Kidney epithelial cell (primary cell): ENCODE results near the gene SLC26A9. TPM values are rescaled to one million over a fixed set of nuclear protein-coding genes. Genes with fewer than 3 reads are reported as not detected.

Experiments used
- DNase-seq: peaks from one replicate; pipeline ENCODE4 v3.0.0-alpha.2; 2010; ENCODE audit warnings: low read depth
- H3K27me3 ChIP-seq: 2 replicates; pipeline ENCODE4 v1.6.0; 2011; ENCODE audit warnings: low read length; ENCODE audit not compliant: control insufficient read depth, insufficient read depth
- H3K36me3 ChIP-seq: 2 replicates; pipeline ENCODE4 v1.5.1; 2011; ENCODE audit warnings: low read length; ENCODE audit not compliant: control insufficient read depth, insufficient read depth
- H3K4me3 ChIP-seq: 2 replicates; pipeline ENCODE4 v1.5.1; 2011; ENCODE audit warnings: low read depth, mild to moderate bottlenecking, control low read depth, low read length
- total RNA-seq: library from RNA; depleted of rRNA; stranded (reverse); fragments of >200 nt; gene quantifications from 2 replicates; pipeline ENCODE4 v1.2.3, GENCODE V29; 2015
- TF ChIP-seq, protein P1 (sequence below): IDR thresholded peaks from 2 replicates; pipeline ENCODE4 v1.5.1; 2011; ENCODE audit warnings: mild to moderate bottlenecking, moderate library complexity, low read length, control low read depth, inconsistent platforms; ENCODE audit not compliant: insufficient read depth, poor library complexity, severe bottlenecking

Gene SLC26A9
- total RNA-seq, 1 donor from 2014 or later = not detected

DNA sequence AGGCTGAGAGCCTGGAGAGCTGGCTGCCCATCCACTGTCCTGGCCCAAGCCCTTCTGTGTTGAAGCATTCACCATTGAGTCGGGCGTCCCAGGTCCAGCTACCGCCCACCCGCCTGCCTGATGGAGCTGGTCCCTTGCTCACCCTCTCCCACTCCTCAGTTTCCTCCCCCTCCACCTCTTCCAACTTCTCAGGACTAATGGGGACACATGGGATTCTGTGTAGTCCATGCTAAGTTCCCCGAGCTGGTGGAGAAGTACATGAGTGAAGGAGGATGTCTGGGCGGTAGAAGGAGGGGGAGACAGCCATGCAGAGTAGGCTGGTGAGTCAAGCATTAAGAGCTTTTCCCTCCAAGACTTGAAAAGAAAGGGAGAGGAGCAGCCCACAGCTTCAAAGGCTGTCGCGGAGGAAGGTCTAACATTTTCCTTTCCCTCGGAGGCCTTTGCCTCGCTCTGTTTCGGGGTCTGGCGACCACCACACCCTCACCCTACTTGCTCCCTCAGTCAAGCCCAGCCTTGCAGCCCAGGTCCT lies 561 bp downstream of the SLC26A9 start:
- H3K27me3 ChIP-seq = peaks cover 8% of the 10 kb centered on the region
- no peaks in the 10 kb centered on the region for H3K36me3 ChIP-seq
- no peak overlapping the region for H3K4me3 ChIP-seq
- TF ChIP-seq, protein P1, sequence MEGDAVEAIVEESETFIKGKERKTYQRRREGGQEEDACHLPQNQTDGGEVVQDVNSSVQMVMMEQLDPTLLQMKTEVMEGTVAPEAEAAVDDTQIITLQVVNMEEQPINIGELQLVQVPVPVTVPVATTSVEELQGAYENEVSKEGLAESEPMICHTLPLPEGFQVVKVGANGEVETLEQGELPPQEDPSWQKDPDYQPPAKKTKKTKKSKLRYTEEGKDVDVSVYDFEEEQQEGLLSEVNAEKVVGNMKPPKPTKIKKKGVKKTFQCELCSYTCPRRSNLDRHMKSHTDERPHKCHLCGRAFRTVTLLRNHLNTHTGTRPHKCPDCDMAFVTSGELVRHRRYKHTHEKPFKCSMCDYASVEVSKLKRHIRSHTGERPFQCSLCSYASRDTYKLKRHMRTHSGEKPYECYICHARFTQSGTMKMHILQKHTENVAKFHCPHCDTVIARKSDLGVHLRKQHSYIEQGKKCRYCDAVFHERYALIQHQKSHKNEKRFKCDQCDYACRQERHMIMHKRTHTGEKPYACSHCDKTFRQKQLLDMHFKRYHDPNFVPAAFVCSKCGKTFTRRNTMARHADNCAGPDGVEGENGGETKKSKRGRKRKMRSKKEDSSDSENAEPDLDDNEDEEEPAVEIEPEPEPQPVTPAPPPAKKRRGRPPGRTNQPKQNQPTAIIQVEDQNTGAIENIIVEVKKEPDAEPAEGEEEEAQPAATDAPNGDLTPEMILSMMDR = no peak
- DNase-seq = no peak

DNA sequence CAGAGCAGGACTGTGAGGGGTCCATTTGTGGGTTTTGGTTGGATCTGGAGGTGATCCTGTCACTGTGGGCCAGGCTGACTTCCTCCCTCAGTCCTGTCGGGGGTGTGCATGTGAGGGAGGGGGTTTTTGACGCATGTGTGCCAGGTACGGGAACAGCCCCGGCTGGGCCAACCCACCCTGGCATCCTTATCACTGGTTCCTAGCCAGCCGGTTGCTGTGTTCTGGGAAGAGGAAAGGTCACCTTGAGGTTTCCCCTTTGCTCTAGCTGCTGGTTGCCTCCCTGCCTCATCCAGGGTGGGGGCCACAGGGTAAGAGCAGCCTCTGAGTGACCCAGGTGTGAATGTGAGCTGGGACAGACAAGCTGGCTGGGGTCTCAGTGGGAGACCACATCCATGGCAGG lies 2.5 kb downstream of the SLC26A9 start:
- H3K36me3 ChIP-seq = no peaks in the 10 kb centered on the region
- TF ChIP-seq, protein P1 = no peak
- H3K4me3 ChIP-seq = no peak overlapping the region
- no peak for DNase-seq
- H3K27me3 ChIP-seq = peaks cover 8% of the 10 kb centered on the region

DNA sequence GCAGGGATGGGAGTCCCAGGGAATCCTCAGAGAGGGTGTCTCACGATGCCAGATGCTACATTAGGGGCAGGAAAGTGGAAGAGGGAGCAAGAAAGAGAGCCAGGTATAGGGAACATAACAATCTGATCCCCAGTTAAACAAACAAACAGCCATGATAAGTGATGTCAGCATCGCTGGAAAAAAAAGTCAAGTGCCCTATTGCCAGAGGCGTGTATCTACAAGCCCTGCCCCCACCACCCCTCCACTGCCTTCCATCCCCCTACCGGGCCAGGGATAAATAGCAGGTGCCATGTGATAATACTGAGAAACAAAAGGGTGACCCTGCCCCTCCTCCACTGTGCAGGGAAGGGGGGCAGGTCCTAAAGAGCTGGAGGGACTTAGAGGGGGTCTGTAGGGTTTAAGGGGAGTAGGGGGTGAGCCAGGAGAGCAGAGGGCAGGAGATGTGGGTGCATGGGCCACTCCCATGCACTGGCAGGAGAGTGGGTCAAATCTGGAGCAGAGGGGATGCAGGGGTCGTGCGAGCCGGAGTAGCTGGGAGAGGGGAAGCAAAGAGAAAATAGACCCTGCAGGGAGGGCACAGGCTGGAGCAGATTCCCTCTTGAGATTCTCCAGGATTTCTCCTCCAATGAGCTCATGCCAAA lies 3.4 kb downstream of the SLC26A9 start:
- no peak for DNase-seq
- TF ChIP-seq, protein P1 = peak; percentile 17
- no peaks in the 10 kb centered on the region for H3K36me3 ChIP-seq
- peaks cover 8% of the 10 kb centered on the region for H3K27me3 ChIP-seq
- no peak overlapping the region for H3K4me3 ChIP-seq

DNA sequence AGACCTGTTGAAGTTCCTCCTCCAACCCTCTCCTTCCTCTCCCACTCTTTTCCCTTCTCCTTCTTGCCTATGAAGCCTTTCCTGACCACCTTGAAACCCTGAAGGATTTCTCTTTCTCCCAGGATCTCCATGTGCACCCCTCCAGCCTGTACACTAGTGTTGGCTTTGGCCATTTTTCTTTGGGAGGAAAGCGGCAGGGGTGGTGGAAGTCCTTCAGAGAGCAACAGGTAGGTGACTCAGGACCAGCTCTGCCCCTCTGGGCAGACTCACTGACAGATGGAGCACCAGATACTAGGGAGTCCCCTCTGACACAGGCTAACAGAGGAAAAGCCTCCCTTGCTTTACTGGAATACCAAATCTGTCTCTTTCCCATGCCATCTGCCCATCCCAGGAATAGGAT lies 4.6 kb downstream of the SLC26A9 start:
- no peak for DNase-seq
- H3K4me3 ChIP-seq = no peak overlapping the region
- H3K27me3 ChIP-seq = peaks cover 8% of the 10 kb centered on the region
- TF ChIP-seq, protein P1 = no peak
- H3K36me3 ChIP-seq = no peaks in the 10 kb centered on the region

DNA sequence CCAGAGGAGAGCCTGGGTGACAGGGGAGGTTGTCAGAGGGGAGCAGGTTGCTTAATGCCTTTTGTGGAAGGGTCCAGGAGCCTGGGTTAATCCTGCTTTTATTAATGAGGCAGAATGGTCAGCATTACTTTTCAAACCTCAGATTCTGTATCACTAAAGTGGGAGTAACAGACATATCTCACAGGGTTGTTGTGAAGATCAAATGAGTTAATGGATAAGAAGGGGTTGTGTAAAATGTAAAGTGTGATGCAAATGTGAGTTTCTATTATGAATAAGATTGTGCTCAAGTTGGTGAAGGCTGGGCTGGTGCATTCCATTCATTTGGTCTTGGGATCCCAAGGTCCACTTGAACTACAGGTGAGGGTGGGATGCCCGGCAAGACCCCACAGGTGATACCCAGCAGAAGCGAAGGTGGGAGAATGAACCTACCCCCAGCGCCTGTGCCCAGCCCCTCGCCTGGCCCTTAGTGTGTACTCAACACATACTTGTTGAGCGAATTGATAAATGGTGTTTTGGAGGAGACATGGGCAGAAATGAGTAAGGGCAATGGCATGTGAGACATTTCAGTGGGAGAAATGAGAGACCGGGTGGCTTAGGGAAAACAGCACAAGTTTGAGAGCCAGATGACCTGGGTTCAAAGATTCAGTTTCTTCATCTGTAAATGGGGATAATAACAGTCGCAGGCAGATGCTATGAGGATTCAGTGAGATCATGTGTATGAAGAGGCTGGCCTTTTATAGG lies 6.2 kb downstream of the SLC26A9 start:
- TF ChIP-seq, protein P1 = no peak
- Histone ChIP-seq H3K36me3 (no peaks in the 10 kb centered on the region), H3K4me3 (no peak overlapping the region), H3K27me3 (no peaks in the 10 kb centered on the region)
- no peak for DNase-seq
